ENCODE results near the gene CALM3.

- TF ChIP-seq YY1 (IDR thresholded peaks at IDR 0.05; ENCODE audit: insufficient read depth, insufficient read length), result no peak
- TF ChIP-seq ZNF274 (IDR thresholded peaks at IDR 0.05; ENCODE audit: low read depth, low read length), result no peak
Observed at GRCh38 chr19:46626446-46626845, 25.3 kb downstream of the CALM3 start.
